Left lobe of liver (tissue), 2 donors: ENCODE measurements around the gene TP53I3. TPM values are rescaled to one million over a fixed set of nuclear protein-coding genes. Genes with fewer than 3 reads are reported as not detected.
"Not testable (repeated sequence)": the region's sequence is repeated elsewhere in the genome, so short reads cannot be mapped to it uniquely, and the experiment has no call there.

Experiments used
- ATAC-seq: fragments of 200-7000 bp; cut with Tn5 transposase; one replicate; pipeline ENCODE4 v1.9.1; 2020; ENCODE audit warnings: mild to moderate bottlenecking, moderate library complexity
- DNase-seq: peaks from one replicate; pipeline ENCODE4 v3.0.0-alpha.2; 2020; ENCODE audit warnings: low spot score
- total RNA-seq: library from RNA; stranded (reverse); gene quantifications from one replicate; pipeline ENCODE4 v1.2.1, GENCODE V29; 2021
- donor health status: DM: no; HTN: no; CAD: no; lungs with moderate emphysema.
- donor health status: DM: no; HTN: yes; CAD: no.

TP53I3 gene
- total RNA-seq, 1 donor from 2014 or later = 8.0 TPM

DNA sequence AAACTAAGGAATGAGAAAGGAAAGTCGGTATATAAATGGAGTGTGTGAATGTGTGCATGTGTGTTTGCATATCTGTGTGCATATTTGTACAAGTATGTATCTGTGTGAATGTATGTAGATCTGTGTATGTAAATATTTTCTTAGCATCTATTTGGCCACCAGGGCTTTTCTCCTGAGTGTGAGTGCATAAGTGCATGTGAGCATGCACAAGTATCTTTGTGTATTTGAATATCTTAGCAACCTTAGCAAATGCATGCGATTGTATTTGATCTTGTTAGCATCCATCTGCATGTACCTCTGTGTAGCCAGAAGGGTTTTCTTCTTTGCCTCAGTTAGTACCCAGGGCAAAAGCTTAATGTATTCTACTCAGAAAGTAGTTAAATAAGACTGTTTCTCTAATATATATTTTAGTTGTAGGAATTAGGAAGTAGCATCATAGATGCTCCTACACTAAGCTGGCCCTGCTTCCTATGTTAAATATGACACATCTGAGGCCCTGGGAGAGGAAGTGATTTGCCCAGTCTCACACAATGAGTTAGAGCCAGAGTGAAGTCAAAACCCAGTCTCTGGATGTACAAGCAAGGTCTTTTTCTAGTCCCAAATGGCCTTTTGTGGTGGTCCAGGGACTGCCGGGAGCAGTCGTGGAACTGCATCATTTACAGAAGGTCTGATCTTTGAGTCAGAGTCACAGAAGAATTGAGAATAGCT is 25.9 kb downstream of the TP53I3 start:
- no peak for DNase-seq
- no peak for ATAC-seq

DNA sequence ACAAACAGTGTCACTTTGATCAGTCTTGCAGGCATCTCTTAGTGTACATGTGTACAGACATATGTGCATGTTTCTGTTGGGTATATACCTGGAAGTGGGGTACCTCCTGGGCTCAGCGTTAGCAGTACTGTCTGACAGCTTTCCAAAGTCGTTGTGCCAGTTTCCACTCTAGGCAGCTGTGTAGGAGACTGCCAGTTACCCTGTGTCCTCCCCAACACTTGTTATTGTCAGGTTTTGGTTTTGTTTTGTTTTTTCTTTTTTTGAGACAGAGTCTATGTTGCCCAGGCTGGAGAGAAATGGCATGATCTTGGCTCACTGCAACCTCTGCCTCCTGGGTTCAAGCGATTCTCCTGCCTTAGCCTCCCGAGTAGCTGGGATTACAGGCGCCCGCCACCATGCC is 28.9 kb downstream of the TP53I3 start:
- DNase-seq (no peak), ATAC-seq (no peak)

DNA sequence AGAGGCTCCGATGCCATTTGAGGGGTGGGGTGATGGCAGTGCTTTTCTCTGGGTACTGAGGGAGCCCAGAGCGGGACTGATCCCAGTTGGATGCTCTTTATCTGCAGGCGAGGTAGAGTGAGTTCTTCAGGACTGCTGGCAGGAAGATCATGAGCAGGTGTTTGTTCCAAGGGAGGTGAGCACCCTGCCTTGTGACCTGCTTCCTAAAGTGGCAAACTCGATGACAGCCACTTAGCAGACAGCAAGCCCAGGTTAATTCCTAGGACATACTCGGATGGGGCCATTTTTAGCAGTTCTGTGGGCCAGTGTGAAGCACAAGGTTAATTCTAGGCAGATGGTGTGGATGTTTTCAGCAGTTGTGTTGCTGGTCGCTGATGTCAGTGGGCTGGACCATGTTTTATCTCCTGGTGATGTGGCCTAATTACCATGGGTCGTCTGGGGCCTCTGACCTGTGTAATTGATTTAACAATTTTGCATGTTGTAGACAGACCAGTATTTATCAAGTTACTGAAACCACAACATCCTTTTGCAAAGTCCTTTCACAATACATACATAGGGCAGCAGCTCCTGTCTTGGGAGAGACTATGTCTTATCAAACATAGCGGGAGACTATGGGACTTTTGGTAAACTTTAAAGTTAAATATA is 30.1 kb downstream of the TP53I3 start:
- DNase-seq (no peak), ATAC-seq (no peak)

DNA sequence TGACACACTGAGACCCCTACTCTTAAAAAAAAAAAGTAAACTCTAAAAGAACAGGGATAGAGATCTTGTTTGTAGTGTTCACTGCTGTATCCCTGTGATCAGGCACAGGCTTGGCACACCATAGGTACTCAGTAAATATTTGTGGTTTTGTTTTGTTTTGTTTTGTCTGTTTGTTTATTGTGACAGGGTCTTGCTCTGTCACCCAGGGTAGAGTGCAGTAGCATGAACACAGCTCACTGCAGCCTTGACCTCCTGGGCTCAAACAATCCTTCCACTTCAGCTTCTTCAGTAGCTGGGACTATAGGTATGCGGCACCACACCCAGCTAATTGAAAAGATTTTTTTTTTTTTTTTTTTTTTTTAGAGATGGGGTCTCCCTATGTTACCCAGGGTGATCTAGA is 31.7 kb downstream of the TP53I3 start:
- ATAC-seq (no peak), DNase-seq (no peak)

DNA sequence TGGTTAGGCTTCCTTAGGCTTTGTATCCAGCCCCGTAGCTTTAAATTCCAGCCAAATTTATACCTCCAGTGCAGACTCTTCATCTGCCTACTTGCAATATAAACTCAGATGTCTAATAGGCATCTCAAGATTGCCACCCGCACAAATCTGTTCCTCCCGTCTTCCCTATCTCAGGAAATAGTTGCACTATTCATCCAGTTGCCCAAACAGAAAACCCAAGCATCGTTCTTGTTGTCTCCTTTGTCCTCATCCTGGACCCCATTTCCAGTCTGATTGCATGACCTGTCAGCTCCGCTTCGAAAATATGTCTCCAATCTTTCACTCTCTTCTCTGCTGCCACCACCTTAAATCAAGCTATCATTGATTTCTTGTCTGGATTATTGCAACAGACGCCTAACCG is 32.8 kb downstream of the TP53I3 start:
- no peak for DNase-seq
- no peak for ATAC-seq

DNA sequence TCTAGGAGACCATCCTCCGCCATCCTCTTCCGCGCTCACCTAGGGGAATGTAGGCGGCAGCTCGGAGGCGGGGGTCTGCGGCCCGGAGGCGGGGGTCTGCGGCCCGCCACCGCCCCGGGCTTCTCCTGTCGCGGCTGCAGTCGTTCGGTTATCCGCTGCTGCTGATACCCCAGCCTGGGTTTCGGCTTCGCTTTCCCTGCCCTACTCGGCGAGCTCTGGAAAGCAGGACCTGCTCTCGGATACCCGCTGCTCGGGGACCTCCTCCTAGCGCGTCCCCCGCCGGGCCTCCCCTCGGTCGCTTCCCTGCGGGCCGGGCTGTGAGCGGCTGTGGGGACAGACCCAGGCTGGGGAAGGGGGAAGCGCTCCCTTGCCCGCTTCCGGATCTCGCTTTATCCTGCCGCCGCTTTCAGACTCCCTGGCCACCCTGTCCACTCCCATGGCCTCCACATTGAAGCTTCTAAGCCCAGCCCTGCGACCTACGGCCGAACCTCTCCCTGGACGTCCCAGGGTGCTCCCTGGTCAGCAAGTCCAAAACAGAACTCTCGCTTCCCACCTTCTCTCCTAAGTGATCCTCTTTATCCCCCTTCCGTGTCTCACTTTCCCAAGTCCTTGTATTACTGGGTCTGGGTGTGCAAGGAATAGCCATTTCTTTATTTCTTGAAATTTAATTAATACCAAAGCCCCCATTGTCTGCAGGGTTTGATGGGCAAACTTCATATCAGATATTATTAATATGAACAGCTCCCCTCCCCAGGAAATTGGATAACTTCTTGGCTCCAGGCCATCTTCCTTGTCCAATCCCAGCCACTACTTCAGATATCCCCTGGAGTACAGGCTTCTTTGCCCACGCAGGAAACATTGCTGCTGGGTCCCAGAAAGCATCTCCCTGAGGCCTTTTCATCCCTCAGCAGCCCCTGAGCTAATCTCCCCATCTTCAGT is 34.3 kb downstream of the TP53I3 start:
- ATAC-seq (peak; percentile 22), DNase-seq (peak; percentile 47)

DNA sequence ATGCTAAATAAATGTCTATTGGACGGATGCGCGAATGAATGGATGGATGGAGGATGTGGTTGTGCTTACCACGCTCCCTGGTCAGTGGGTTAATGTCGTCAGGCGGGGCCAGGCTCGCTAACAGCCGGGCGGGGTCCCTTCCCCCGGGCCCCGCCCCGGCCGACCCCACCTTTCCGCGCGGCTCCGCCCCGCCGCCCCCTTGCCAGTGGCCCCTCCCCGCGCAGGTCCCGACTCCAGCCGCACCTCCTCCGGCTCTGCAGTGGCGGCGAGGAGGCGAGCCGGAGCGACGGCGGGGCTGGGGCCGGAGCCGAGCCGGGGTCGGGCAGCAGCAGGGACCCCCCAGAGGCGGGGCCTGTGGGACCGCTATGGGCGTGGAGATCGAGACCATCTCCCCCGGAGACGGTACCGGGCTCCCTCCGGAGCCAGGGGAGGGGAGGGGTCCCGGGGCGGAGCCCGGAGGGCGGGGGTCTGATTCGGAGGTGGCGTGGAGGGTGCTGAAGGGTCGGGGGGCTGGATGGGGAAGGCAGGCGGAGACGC is 35.1 kb downstream of the TP53I3 start, which contains the start of gene FKBP1B:
Gene FKBP1B, plus strand, starts transcription at position 257 of the 537 bp plus-strand sequence. Its CDS starts 109 bp downstream, at position 366.
- peak; percentile 58 for DNase-seq
- ATAC-seq = peak; percentile 49

DNA sequence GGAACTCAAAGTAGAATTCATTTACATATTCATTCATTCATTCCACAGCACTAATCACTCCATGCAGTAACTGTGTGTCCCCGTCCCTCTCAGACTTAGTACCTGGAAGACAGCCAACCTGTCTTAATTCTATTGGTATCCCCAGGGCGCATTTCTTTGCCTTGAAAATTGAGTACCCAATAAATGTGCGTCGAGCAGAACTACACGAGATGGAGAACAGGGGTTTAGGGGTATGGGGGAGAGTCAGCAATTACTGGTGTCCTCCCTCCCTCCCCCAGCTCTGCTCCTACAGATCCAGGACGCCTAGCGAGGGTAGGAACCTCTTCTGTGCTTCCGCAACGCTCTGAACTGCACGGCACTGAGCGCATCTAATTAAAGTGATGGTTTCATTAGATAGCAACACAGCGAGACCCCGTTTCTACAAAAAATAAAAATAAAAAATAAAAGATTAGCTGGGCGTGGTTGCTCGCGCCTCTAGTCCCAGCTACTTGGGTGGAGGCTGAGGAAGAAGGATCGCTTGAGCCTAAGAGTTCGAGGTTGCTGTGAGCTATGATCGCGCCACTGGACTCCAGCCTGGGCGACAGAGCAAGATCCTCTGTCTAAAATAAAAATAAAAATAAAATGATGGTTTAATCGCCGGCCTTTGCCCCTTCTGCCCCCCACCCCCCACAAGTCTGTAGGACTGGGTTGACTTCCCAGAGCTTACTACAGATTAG is 35.7 kb downstream of the TP53I3 start:
- ATAC-seq (no peak), DNase-seq (no peak)

DNA sequence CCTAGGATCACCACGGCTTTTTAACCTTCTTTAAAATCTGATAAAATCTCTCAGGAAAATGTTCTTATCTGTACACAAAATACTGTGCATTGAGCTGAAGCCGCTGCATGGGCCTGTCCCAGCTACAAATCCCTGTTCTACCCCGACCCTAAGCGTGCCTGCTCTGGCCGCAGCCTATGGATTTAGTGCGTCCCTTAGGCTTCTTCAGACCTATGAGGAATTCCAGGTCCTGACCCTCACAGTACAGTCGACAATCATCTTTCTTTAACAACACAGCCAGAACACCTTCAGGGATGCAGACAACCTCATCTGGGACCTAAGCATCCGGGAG is 37.0 kb downstream of the TP53I3 start:
- no peak for ATAC-seq
- no peak for DNase-seq

DNA sequence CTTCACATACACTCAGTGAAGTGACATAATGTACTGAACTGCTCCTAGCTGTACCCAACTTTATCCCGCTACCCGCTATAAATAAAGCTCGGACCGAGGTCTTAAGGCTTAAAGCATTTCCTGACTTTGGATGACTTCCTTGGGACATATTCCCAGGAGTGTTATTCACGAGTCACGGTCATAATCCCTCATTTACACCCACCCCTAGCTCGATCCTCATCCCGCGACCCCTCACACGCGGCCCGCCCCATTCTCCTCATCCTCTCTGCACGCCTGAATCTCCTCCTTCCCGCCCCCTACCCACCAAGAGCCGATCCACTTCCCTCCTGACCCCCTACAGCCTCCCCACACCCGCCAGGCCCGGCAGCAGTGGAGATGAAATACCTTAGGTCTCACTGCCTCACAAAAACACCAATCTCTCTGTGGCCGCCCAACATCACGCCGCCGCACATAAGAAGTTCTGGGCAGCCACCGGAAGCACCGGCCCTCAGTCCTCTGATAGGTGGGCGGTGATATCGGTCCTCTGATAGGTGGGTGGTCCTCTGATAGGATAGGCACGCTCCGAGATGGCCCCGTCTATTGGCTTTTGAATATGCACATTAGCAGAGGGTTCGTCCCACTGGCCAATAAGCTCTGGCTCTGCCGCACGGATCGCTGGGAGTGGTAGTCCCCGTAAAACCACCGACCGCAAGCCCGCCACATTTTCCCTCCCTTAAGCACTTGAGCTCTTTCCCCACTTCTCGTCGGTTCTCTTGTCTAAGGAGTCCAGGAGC is 37.5 kb downstream of the TP53I3 start, which contains the start of gene WDCP:
Gene WDCP, minus strand, starts transcription at position 462 of the 773 bp plus-strand sequence. CDS start 7,897 bp downstream, outside the sequence.
- peak; percentile 96 for ATAC-seq

DNA sequence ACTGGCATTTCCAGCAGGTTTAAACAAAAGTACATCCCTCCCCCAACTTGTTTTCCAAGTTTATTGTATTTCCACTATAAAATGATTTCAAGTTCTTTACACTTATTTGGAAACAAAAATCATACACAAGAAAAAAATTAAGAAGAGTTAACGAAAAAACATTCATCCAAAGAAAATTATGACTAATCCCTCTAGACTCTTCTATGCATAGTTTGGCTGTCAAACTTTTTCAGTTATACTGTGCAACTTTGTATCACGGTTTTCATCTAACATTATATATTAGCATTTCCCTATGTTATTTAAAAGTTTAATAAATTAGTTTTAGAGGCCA is 38.1 kb downstream of the TP53I3 start:
- ATAC-seq = no peak
- DNase-seq = no peak

More for the DNA sequence above, 37.5 kb downstream of the TP53I3 start, which contains the start of gene WDCP:
- DNase-seq = peak; percentile 95

DNA sequence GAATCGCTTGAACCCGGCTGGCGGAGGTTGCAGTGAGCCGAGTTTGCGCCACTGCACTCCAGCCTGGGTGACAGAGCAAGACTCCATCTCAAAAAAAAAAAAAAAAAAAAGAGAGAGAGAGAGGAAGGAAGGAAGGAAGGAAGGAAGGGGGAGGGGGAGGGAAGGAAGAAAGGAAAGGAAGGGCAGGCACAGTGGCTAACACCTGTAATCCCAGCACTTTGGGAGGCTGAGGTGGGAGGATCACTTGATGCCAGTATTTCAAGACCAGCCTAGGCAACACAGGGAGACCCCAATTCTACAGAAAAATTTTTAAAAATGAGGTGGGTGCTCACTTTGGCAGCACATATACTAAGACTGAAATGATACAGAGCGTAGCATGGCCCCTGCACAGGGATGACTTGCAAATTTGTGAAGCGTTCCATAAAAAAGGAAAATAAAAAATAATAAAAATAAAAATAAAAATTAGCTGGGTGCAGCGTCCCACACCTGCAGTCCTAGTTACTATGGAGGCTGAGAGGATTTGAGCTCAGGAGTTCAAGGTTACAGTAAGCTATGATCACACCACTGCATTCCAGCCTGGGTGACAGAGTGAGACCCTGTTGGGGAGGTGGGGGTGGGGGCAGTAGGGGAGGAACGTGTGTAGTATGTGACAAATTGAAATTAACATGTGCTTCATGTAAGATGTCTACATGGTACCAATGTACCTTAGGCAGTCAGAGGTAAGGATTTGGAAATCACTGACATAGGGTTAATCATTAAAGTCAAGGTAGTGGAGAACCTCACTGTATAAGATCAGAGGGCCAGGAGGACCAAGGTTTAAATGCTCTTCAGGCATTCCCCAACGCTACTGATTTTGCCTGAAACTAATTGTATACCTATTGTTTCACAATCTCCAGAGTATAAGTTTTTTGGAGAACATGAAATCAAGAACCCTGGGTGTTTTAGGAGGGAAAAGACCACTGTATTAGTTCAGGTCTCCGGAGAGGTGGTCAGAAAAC is 38.8 kb downstream of the TP53I3 start:
- DNase-seq (no peak), ATAC-seq (peak; percentile 40)

DNA sequence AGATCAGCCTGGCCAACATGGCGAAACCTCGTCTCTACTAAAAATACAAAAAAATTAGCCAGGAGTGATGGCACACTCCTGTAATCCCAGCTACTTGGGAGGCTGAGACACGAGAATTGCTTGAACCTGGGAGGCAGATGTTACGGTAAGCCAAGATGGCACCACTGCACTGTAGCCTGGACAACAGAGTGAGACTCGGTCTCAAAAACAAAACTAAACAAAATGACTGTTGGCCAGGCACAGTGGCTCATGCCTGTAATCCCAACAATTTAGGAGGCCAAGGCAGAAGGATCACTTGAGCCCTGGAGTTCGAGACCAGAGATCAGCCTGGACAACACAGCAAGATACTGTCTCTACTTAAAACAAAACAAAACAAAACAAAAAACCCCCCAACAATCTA is 41.5 kb downstream of the TP53I3 start:
- not testable (repeated sequence) for ATAC-seq, DNase-seq

DNA sequence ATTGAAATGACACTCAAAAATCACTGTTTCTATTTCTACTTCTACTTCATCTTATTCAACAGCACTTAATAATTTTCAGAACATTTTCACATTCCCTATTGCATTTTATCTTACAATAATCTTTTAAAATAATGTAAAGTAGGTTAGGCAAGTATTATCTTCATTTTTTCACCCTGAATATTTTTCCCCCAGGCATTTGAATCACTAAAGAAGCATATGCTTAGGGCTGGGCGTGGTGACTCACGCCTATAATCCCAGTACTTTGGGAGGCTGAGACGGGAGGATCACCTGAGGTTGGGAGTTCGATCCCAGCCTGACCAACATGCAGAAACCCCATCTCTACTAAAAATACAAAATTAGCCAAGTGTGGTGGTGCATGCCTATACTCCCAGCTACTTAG is 44.1 kb downstream of the TP53I3 start:
- no peak for DNase-seq
- no peak for ATAC-seq

DNA sequence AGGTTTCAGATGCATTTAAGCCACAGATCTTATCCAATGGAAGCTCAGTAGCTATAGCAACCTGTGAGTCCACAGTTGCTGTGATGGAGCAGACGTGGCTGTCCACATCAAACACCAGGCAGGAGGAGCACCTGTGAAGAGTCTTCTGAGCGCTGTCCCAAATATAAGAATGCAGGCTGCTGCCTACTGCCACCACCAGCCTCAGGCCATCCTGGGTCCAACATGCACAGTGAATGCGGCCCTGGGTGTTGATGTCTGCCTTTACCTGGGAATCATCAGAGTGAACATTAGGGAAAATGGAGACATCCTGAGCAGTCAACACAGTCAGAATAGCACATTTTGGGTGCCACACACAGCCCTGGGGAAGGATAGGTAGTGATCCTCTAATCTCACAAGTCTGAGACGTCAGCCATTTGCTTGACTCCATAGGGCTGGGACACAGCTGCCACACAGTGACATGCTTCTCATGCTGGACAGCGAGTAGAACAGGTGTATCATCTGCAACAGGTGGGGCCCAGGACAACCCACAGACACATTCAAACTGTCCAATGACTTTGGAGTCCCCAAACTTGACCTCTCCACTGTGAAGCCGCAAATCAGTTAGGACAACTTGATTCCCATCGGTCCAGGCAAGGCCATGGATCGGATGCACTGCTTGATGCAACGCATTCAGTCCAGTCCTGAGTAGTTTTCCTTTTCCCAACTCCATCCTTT is 45.7 kb downstream of the TP53I3 start:
- ATAC-seq (no peak), DNase-seq (no peak)
